ENCODE data around the gene MICAL2.

Gene MICAL2

DNA sequence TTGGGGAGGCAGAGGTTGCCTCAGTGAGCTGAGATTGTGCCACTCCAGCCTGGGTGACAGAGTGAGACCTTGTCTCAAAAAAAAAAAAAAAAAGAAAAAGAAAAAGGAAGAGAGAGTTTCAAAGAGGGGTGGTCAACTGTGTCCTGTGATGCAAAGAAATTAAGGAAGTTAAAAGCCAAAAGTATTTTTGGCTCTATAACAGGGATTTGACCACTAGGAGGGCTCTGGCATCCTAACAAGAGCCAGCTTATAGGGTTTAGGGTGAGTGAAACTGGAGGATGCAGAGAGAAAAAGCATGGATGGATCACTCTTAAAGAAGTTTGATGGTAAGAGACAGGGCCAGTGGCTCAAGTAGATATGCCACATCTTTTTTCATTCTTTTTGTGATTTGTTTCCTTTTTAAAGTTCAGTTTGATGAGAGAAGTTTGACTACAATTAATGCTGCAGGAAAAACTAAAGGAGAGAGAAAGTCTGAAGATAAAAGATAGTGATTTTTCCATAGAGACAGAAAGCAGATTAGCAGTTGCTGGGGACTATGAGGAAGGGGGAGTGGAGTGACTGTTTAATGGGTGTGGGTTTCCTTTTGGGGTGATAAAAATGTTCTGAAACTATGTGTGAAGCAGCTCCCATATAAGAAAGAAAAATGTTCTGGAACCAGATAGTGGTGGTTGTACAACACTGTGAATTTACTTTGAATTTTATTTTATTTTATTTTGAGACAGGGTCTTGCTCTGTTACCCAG, 11.1 kb upstream of the MICAL2 start:
- DNase-seq (ENCODE audit: low read depth, low spot score) = no peak

DNA sequence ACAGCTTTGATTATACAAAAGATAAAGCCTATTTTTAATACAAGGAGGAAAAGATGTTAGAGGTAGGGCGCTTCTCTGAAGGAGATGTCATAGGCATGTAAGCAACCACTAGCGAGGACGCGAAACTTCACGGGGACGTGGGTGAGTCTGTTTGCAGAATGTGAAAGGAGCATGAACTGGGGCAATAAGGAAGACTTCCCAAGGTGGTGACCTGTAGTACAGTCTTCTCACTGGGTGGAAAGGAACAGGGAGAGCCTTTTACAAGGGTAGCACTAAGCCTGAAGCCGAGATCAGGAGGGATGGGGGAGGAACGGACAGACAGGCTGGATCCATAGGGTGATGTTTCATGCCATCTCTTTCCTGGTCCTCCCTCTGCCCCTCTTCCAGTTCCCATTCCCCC, 10.0 kb upstream of the MICAL2 start:
- DNase-seq (ENCODE audit: low read depth, low spot score) = no peak

DNA sequence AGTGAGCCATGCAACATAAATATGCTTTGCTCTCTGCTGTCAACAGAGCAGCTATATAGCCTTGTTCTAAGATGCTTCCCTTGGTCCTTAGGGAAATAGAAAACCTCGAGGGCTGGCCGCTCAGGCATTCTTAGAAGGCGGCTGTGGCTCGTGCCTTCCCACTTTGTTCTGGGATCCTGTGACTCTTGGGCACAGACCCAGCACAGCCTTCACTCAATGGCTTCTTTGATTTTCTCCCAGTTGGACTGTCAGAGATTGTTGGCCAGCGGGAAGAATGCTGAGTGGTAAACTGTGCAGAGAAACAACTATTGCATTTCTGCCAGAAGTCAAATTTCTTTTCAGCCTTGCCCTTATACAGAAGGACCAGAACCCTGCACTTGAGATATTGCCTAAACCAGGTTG, 9.5 kb upstream of the MICAL2 start:
- no peak for DNase-seq (ENCODE audit: low read depth, low spot score)

DNA sequence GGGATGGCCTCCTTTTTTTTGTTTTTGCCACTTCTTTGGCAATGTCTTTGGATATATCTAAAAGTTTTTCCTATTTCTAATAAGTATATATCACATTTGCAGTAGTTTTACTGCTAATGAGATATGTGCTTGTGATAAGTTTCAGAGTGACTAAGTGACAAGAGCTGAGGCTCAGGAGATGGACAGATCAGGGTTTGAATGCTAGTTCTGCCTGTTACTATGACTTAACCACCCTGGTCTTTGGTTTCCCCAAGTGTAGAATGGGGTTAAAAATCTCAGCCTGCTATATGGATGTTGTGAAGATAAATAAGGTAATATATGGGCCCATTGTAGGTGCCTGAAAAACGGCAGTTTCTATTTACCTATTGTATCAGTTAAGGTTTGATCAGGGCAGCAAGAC, 9.1 kb upstream of the MICAL2 start:
- no peak for DNase-seq (ENCODE audit: low read depth, low spot score)

DNA sequence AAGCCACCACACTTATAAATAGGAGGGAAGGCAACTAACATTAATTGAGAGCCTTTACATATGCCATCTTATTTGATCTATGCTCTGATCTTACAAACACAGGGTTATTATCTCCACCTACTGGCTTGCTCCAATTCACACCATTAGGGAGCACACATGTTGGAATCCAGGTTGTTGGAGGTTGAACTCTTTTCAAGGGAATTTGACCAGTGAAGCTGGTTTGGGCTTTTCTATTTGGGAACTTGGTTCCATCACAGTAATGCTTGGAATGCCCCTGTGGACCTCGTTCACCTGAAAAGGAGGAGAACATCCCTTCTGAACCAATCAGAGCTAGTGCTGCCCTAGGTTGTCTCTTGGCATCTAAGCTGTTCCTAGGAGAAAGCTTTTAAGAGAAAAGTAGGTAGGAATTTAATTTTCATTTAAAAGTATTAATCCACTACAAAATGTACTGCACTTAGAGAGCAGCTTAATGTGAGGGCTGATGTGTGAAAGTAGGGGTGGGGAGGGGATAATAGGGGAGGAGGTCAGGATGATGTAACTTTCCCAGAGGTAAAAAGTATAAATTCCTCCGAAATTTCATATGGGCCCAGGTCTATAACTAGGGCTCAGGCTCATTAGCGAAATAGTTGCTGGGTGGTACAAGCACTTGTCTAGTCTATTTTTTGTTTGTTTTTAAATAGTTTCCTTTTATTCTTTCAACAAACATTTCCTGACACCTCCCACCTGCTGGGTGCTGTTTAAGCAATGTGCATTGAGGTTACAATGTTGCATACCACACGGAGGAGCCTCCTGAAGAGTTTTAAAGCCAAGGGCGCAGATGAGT, 7.6 kb upstream of the MICAL2 start:
- no peak for DNase-seq (ENCODE audit: low read depth, low spot score)

DNA sequence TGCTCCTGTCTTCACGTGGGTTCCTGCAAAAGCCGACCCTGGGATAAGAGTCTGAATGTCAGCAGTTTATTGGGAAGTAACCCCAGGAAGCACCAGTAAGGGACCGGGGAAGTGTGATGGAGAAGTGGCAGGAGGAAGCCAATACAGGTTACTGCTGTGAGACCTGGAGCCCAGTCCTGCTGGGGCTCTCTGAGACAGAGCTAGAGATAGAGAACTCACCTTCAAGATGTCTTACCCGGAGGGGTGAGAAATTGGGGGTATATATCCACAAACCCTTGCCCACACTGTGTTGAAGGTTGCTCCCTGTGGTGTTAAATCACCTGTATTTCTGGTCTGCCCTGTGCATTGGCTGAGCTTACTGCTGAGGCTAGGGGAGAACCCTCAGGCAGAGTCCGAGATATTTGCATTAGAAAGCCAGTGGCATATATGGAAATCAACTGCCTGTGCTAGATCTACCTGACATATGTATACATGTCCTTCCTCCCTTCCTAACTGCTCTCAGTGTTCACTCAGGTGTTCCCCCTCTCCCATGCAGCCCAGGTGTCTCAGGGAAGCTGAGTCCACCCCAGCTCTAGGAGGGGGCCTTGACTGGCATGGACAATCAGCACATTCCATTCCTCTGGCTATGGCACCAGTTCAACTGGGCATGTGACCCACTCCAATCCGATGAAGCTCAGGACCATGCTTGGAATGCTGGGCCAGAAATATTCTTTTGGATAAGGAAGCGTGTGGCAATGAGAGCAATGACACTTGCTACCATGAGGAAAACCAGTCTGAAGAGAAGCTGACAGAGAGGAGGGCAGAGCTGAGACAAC, 6.8 kb upstream of the MICAL2 start:
- DNase-seq (ENCODE audit: low read depth, low spot score) = no peak

DNA sequence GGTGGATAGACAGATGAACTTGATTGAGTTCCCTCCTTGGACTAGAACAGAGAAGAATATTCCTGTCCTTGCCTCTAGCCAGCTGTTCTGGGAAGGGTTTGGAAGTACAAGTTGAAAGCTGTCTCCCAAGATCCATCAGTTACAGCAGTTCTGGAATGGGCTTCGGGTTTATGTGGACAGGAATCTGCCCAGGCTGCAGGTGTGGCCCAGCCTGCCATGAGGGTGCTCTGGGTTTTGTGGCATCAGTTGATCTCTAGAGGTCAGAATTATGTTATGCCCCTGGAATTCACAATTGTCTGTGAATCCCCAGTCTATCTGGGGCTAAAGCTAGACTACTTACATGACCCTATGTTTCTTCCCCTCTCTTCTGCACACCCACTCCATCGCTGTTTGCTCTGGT, 4.9 kb upstream of the MICAL2 start:
- DNase-seq (ENCODE audit: low read depth, low spot score) = no peak

DNA sequence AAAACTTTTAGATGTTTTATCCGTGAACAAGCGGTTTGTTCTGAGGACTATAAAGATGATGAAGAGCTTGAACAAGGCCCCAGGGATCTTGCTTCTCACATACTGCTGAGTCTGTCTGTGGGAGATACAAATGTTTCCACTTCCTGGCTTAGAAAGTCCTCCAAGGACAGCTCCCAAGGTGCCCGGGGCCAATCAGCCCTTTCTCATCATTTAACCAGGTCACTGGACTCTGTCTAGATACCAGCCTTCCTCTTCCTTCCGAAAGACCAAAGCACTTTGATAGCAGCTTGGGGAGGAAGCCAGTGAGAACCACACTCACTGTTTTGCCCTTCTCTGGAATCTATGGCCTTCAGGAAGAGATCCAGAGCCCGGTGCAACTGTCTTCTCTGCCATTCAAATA, 4.3 kb upstream of the MICAL2 start:
- DNase-seq (ENCODE audit: low read depth, low spot score) = no peak

DNA sequence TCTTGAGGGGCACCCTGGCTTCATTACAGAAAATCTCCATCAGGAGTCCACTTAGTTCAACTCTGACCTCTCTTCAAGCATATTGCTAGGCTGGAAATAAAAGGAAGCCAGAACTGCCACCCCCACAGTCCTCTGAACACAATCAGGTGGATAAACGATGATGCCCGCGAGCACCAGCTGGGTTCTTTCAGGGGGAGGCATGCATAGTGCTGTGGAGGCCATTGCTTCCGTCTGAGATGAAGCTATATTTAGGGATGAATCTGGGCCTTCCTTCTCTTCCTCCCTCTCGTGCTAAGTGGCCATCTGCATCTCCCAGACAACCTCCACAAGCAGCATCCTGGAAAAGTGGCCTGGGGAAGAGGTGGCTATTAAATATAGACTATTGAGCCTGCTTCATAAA, 3.9 kb upstream of the MICAL2 start:
- no peak for DNase-seq (ENCODE audit: low read depth, low spot score)

DNA sequence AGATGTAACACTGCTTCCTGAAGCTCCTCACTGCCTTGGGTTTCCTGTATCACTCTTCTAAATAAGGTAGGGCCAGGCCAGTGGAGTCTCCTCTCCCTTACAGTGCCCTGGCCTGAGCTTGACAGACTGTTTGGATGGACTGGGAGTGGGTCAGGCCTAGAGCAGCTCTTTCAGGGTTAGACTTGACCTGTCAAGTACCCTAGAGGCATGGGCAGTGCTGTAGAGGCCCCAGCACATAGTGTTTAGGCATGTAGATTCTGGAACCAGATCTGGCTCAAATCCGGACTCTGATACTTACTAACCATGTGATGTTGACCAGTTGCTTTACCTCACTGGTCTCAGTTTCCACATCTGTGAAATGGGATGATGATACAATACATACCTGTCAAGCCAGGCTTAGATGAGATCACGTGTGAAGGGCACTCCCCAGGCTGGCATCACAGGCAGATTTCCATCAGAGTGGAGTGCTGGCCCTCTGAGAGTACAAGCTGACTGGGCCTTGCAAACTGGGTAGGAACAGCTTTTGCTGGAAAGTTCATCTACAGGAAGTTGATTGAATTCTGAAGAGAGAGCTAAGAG, 1.4 kb upstream of the MICAL2 start:
- DNase-seq (ENCODE audit: low read depth, low spot score) = no peak

DNA sequence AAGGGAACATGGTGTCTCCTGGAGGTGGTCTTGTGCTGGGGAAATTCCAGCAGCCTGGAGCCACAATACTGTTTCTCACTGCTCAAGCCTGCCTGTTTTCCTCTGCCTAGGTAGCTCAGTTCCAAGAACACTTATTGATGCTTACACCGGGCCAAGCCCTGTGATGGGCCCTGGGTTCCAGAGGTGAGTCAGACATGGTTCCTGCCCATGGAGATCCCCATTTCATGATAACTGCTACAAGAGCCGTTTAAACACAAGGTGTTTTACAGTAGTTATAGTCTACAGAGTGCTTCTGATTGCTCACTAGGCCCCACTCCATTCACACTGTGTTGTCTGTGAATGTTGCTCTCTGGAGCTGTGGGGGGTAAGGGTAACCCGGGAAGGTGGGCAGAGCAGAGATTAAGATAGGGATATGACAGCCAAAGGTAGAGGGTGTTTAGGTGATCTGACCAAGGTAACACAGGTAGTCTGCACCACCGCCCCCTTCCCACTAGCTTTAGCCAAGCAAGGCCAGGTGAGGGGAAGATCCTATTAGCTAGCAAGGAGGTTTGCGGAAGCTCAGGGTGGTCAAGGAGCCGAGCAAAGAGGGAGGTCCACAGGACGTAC, 696 bp upstream of the MICAL2 start:
- DNase-seq (ENCODE audit: low read depth, low spot score) = no peak

DNA sequence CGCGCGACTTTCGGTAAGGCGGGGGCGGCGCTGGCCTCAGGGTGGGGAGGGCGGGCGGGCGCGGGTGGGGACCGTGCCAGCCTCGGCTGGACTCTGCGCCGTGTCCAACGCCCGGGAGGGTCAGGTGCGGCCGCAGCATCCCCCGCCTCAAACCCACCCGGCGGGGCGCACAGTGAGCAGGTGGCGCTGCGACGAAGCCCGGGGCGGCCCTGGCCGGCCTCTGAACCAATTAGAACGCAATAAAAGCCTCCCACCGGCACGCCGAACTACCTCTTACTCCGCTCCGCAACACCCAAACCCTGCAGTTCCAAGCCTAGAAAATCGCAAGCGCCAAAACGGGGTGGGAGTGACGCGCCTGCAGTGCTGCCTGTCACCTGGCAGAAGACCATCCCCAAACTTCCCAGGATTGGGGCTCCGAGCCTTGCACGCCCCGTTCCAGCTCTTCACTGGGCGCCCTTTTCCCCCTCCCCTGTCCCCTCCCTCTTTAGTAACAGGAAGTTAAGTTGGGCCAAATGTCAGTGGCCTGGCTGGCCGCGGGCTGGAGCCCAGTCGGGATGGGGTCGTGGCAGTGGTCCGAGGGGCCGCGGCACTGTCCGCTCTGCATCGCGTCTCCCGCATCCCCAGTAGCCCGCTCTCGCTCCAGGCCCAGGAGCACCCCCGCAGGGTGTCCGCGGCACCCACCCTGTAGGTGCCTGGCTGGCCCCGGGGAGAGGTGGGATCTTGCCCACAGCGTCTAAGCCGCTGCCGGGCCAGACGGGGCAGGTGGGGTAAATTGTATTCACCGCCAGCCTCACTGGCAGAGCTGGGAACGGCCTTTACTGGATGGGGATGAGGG, 541 bp downstream of the MICAL2 start:
- DNase-seq (ENCODE audit: low read depth, low spot score) = peak; percentile 13

DNA sequence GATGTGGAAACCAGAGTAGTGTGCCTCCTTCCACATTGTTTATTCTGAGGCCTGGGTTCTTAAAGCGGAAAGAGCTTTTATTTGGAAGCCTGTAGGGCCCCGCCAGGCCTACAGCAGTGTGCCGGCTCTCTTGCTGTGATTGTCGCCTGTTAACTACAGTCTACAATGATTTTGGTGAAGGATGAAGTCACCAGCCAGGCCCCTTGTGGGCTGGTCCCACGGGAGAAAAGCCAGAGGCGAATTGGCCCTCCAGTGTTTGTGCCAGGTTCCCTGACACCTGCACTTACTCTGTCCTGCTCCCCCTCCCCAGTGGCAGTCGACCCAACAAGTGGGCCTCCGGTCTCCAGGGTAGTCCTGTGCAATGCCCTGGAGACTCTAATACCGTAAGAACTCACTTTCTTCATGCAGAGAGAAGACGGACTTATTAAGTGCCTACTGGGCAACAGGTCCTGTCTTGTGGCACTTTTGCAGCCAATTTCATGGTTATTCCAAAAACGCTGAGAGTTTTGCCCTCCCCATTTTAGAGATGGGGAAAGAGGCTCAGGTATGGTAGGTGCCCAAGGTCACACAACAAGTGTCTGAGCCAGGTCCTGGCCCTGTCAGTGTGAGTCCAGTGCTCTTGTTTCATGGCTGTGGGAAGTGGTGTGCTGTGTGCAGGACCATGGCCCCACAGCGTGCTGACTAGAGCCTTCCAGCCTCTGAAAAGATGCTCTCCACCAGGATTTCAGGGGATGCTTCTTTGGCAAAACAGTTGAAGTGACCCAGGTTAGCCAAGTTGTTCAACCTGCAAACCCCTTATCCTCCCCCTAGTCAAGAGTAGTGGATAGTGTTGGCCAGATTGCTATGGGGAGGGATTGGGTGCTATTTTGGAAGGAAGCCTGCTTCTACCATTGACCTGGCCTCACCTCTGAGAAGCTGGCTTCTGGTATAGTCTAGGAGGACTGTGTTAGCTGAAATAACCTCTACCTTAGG, 1.4 kb downstream of the MICAL2 start:
- no peak for DNase-seq (ENCODE audit: low read depth, low spot score)

DNA sequence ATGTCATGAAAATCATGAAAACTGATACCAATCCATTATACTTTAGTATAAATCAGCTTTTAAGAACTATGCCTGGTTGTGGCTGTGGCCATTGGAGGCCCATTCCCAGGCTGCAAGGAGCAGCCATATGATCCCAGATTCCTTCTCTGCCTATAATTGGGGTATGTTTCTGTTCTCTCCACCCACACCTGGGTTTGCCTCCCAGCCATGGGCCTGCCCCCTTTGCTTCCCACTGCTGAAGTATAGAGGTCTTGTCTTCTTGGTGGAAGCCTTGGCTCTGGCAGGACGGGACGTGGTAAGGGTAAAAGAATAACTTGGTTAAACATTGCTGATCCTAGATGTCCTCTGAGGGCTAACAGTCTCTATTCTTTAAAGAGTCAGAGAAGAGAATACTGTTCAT, 2.4 kb downstream of the MICAL2 start:
- DNase-seq (ENCODE audit: low read depth, low spot score) = no peak

DNA sequence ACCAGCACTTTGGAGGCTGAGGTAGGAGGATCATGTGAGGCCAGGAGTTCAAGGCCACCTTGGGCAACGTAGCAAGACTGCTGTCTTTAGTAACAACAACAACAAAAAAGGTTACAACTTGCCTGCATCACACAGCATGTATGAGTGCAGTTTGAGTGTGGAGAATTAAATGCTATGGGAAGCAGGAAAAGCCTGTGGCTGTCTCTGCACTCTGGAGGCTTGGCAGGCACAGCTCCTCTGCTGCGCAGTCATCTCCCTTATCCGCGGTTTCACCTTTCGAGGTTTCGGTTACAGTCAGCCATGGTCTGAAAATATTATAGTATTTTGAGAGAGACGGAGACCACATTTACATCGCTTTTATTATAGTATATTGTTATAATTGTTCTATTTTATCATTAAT, 2.9 kb downstream of the MICAL2 start:
- no peak for DNase-seq (ENCODE audit: low read depth, low spot score)

DNA sequence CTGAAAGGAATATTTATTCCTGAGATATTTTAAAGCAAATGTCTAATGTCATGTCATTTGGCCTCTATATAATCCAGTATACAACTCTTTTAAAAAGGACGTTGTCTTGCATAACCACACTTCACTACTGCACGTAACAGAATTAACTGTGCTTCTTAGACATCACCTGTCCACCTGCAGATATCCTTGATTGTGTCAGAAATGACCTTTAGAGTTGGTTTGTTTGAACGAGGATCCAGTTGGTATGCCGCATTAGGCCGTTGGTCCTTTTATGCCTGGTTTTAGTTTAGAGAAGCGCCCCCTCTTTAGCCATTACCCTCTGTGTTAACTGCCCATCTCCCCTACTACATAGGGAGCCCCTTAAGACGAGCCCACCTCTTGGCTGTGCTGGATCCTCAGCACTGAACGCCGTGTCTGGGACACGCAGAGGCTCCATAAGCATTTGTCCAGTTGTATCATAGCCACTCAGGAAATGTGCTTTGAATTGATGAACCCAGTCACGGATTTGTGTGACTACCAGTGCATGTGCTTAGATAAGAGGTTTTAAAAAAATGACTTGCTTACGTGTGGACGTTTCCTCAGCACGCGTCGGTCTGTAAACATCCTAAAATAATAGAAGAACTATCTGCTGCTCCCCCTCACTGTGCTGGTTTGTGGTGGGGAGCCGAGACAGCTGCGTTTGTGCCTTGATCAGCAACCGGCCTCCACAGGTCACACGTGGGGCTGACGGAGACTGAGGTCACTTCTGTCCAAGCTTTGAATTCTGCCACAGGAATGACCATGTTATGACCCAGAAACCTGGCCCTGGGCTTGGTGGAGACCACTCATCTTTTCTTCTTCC, 4.0 kb downstream of the MICAL2 start:
- DNase-seq (ENCODE audit: low read depth, low spot score) = no peak

DNA sequence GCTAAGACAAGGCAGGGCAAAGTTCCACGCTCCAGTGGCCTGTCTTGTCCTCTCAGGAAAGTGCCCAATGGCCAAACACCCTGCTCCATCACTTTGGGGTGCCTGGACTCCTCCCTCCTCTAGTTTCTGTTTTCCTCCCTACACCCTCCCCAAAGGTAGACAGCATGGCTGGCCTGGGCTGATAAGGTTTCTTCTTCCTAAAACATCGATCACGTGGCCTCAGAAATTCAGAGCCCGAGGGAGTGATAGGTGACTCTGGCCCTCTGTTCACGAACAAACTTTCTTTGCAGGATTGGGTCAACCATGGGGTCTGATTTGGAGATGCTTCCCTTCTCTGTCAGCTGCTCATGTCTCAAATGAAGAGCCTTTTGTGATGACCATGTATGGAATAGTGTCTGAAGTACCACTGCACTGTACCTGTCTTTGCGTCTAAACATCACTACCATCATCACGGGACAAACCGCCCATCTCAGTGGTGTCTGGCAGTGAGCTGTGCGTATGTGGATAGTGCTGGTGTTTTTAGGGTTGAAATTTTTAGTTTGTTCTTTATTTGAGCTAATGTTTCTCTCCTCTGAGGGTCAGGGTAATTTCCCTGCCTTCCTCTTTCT, 6.1 kb downstream of the MICAL2 start:
- DNase-seq (ENCODE audit: low read depth, low spot score) = no peak

DNA sequence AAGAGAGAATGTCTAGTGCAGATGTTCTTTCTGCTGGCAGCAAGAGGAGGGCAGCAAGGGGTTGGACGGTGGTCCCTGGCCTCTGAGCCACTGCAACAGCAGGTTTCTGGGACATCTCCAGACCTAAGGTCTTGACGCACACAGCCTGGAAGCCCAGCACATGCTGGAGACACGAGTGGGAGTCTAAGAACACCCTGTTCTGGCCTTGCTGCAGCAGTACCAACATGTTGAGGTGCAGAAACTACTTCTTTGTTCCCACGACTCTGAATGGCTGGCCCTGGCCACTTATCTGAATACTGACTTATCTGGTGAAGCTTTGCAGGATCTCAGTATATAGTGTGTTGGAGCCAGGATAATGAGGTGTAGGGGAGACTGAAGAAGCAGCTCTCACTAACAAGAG, 6.8 kb downstream of the MICAL2 start:
- no peak for DNase-seq (ENCODE audit: low read depth, low spot score)

All from activated naive CD8-positive, alpha-beta T cell treated with anti-CD3 and anti-CD28 coated beads, Interleukin-2, amount 50 U/mL, for 16 hours (primary cell).